LNCAP (cell line): ENCODE data around the gene PPFIA4.

Source experiments
- CTCF ChIP-seq: fragments of 450-650 bp; IDR thresholded peaks from 2 replicates; pipeline ENCODE4 v1.5.1; 2017; ENCODE audit warnings: mild to moderate bottlenecking

The PPFIA4 gene

GRCh38 chr1:203026031-203026665, at the start of gene PPFIA4:
Gene PPFIA4, plus strand, starts transcription at chr1:203026491. Its CDS starts 12,518 bp downstream, at chr1:203039009.
- no peak for TF ChIP-seq CTCF

- TF ChIP-seq CTCF: no peak
Measured at GRCh38 chr1:202976633-202977032, 49.7 kb upstream of the PPFIA4 start.

GRCh38 chr1:202979459-202979858, 46.8 kb upstream of the PPFIA4 start:
- TF ChIP-seq CTCF: no peak

- no peak for TF ChIP-seq CTCF
Measured at GRCh38 chr1:202981939-202982338, 44.4 kb upstream of the PPFIA4 start.

- no peak for TF ChIP-seq CTCF
Measured at GRCh38 chr1:202982715-202983430, 43.4 kb upstream of the PPFIA4 start.

GRCh38 chr1:202987255-202987654, 39.0 kb upstream of the PPFIA4 start:
- TF ChIP-seq CTCF: no peak

- TF ChIP-seq CTCF: no peak
Measured at GRCh38 chr1:202987922-202988583, 38.2 kb upstream of the PPFIA4 start.
